Liver (tissue), 3 donors: ENCODE data around the gene RYR2.

Source experiments
- CTCF ChIP-seq: fragments of 150-350 bp; IDR thresholded peaks from 2 replicates; pipeline ENCODE4 v1.5.1; 2017; ENCODE audit warnings: improper control_type of control experiment, low read depth, low read length; ENCODE audit not compliant: missing input control
- REST ChIP-seq: IDR thresholded peaks from 2 replicates; pipeline ENCODE4 v1.6.1; 2016; ENCODE audit warnings: antibody characterized with exemption, mild to moderate bottlenecking
- SP1 ChIP-seq: IDR thresholded peaks from 2 replicates; pipeline ENCODE4 v1.6.1; 2018; ENCODE audit warnings: antibody characterized with exemption, mild to moderate bottlenecking
- TAF1 ChIP-seq: conservative IDR thresholded peaks from 2 replicates; pipeline ENCODE4 v1.6.1; 2016; ENCODE audit warnings: antibody characterized with exemption, mild to moderate bottlenecking
- ZBTB33 ChIP-seq: IDR thresholded peaks from 2 replicates; pipeline ENCODE4 v1.6.1; 2016; ENCODE audit warnings: antibody characterized with exemption
- donor health status: healthy.
- donor health status: healthy.

GRCh38 chr1:237279629-237280028, 237.6 kb downstream of the RYR2 start:
- TF ChIP-seq ZBTB33, result no peak
- TF ChIP-seq CTCF, result no peak
- no peak for TF ChIP-seq SP1
- no peak for TF ChIP-seq TAF1
- TF ChIP-seq REST, result no peak
